Fibroblast of skin of right quadriceps (primary cell): ENCODE measurements around the gene DTWD1.
"Not testable (repeated sequence)": the region's sequence is repeated elsewhere in the genome, so short reads cannot be mapped to it uniquely, and the experiment has no call there.

Experiments used
- DNase-seq: peaks from one replicate; pipeline ENCODE4 v3.0.0-alpha.2; 2013

Gene DTWD1

GRCh38 chr15:49620658-49621368 is at the start of gene DTWD1, which contains the start of gene FAM227B:
TSS of gene DTWD1 (plus strand) at chr15:49621048. CDS start at chr15:49625168, 4,120 bp downstream.
TSS of gene FAM227B (minus strand) at chr15:49620818. CDS start at chr15:49615171, 5,647 bp downstream.
- peak; percentile 99 for DNase-seq

GRCh38 chr15:49573421-49573820 is 47.4 kb upstream of the DTWD1 start:
- no peak for DNase-seq

GRCh38 chr15:49589030-49589429 is 31.8 kb upstream of the DTWD1 start:
- DNase-seq, result no peak

GRCh38 chr15:49592829-49593316 is 28.0 kb upstream of the DTWD1 start:
- not testable (repeated sequence) for DNase-seq

GRCh38 chr15:49604625-49605409 is 16.0 kb upstream of the DTWD1 start:
- DNase-seq, result no peak

- no peak for DNase-seq
Observed at GRCh38 chr15:49605588-49605987, 15.3 kb upstream of the DTWD1 start.

- DNase-seq, result no peak
Observed at GRCh38 chr15:49606594-49606993, 14.3 kb upstream of the DTWD1 start.

- DNase-seq, result no peak
Observed at GRCh38 chr15:49610157-49610918, 10.5 kb upstream of the DTWD1 start.

GRCh38 chr15:49612240-49612639 is 8.6 kb upstream of the DTWD1 start:
- not testable (repeated sequence) for DNase-seq

GRCh38 chr15:49619226-49619625 is 1.6 kb upstream of the DTWD1 start:
- DNase-seq, result no peak

GRCh38 chr15:49620199-49620598 is 649 bp upstream of the DTWD1 start:
- DNase-seq, result peak; percentile 32

GRCh38 chr15:49621401-49621811 is 558 bp downstream of the DTWD1 start:
- peak; percentile 15 for DNase-seq

GRCh38 chr15:49621887-49622286 is 1.0 kb downstream of the DTWD1 start:
- peak; percentile 13 for DNase-seq

- peak; percentile 34 for DNase-seq
Observed at GRCh38 chr15:49622561-49622960, 1.7 kb downstream of the DTWD1 start.

GRCh38 chr15:49624056-49624455 is 3.2 kb downstream of the DTWD1 start:
- DNase-seq, result peak; percentile 92

- no peak for DNase-seq
Observed at GRCh38 chr15:49625460-49626036, 4.7 kb downstream of the DTWD1 start.

GRCh38 chr15:49627407-49627877 is 6.6 kb downstream of the DTWD1 start:
- peak; percentile 95 for DNase-seq

GRCh38 chr15:49628379-49628778 is 7.5 kb downstream of the DTWD1 start:
- no peak for DNase-seq

GRCh38 chr15:49637857-49638256 is 17.0 kb downstream of the DTWD1 start:
- no peak for DNase-seq

GRCh38 chr15:49644364-49644794 is 23.5 kb downstream of the DTWD1 start:
- DNase-seq, result no peak

- no peak for DNase-seq
Observed at GRCh38 chr15:49645277-49645676, 24.4 kb downstream of the DTWD1 start.

- DNase-seq, result peak; percentile 82
Observed at GRCh38 chr15:49645941-49646340, 25.1 kb downstream of the DTWD1 start.

GRCh38 chr15:49646891-49647290 is 26.0 kb downstream of the DTWD1 start:
- DNase-seq, result no peak
